DOHH2 (cell line): ENCODE data around the gene FILIP1L.

Source experiments
- EZH2phosphoT487 ChIP-seq: fragments of 200-600 bp; sonication (generic); IDR thresholded peaks from 2 replicates; pipeline ENCODE4 v1.6.1; 2017; ENCODE audit warnings: borderline replicate concordance, mild to moderate bottlenecking, antibody characterized with exemption, low read length, moderate library complexity, mixed read lengths
- TF ChIP-seq, protein P1 (sequence below): fragments of 200-600 bp; sonication (generic); IDR thresholded peaks from one replicate; pipeline ENCODE4 v1.5.1; 2014; ENCODE audit warnings: antibody characterized with exemption, mild to moderate bottlenecking, low read depth, low read length; ENCODE audit not compliant: poor library complexity, severe bottlenecking

DNA sequence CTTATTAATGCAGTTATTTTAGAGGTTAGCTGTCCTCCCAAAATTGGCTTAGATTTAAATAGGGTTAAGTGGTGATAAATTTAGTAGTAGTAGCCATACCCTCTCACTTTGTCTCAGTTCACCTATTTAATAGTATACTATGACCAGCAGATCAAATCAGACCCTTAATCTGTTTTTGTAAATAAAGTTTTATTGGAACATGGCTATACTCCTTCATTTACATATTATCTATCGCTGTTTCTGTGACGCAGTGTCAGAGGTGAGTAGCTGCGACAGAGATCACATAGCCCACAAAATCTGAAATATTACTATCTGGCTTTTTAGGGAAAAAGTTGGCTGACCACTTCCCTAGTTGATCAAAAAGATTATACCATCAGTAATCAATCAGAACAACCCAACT lies 113.2 kb downstream of the FILIP1L start:
- TF ChIP-seq, protein P1, sequence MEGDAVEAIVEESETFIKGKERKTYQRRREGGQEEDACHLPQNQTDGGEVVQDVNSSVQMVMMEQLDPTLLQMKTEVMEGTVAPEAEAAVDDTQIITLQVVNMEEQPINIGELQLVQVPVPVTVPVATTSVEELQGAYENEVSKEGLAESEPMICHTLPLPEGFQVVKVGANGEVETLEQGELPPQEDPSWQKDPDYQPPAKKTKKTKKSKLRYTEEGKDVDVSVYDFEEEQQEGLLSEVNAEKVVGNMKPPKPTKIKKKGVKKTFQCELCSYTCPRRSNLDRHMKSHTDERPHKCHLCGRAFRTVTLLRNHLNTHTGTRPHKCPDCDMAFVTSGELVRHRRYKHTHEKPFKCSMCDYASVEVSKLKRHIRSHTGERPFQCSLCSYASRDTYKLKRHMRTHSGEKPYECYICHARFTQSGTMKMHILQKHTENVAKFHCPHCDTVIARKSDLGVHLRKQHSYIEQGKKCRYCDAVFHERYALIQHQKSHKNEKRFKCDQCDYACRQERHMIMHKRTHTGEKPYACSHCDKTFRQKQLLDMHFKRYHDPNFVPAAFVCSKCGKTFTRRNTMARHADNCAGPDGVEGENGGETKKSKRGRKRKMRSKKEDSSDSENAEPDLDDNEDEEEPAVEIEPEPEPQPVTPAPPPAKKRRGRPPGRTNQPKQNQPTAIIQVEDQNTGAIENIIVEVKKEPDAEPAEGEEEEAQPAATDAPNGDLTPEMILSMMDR: no peak
- TF ChIP-seq EZH2phosphoT487: no peak
